ENCODE measurements around the gene TBX10.
"Not testable (repeated sequence)": the region's sequence is repeated elsewhere in the genome, so short reads cannot be mapped to it uniquely, and the experiment has no call there.

The TBX10 gene

DNA sequence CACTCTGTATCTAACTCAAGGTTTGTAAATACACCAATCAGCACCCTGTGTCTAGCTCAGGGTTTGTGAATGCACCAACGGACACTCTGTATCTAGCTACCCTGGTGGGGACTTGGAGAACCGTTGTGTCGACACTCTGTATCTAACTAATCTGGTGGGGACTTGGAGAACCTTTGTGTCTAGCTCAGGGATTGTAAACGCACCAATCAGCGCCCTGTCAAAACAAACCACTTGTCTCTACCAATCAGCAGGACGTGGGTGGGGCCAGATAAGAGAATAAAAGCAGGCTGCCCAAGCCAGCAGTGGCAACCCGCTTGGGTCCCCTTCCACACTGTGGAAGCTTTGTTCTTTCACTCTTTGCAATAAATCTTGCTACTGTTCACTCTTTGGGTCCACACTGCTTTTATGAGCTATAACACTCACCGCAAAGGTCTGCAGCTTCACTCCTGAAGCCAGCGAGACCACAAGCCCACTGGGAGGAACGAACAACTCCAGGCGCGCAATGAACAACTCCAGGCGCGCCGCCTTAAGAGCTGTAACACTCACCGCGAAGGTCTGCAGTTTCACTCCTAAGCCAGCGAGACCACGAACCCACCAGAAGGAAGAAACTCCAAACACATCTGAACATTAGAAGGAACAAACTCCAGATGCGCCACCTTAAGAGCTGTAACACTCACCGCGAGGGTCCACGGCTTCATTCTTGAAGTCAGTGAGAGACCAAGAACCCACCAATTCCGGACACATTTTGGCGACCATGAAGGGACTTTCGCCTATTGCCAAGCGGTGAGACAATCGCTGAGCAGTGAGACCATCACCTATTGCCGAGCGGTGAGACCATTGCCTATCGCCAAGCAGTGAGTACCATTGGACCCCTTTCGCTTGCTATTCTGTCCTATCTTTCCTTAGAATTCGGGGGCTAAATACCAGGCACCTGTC, 19.6 kb downstream of the TBX10 start:
- H3K27me3 Mint-ChIP-seq, H3K4me3 Mint-ChIP-seq, H3K36me3 Mint-ChIP-seq, H3K9me3 Mint-ChIP-seq, ATAC-seq, H3K27ac Mint-ChIP-seq: not testable (repeated sequence)
- H3K4me1 Mint-ChIP-seq: peaks cover 13% of the 10 kb centered on the region

GRCh38 chr11:67618901-67619659, 20.5 kb downstream of the TBX10 start:
- not testable (repeated sequence) for H3K27me3 Mint-ChIP-seq, H3K36me3 Mint-ChIP-seq, H3K4me3 Mint-ChIP-seq, H3K9me3 Mint-ChIP-seq, H3K27ac Mint-ChIP-seq, ATAC-seq
- peaks cover 21% of the 10 kb centered on the region for H3K4me1 Mint-ChIP-seq

DNA sequence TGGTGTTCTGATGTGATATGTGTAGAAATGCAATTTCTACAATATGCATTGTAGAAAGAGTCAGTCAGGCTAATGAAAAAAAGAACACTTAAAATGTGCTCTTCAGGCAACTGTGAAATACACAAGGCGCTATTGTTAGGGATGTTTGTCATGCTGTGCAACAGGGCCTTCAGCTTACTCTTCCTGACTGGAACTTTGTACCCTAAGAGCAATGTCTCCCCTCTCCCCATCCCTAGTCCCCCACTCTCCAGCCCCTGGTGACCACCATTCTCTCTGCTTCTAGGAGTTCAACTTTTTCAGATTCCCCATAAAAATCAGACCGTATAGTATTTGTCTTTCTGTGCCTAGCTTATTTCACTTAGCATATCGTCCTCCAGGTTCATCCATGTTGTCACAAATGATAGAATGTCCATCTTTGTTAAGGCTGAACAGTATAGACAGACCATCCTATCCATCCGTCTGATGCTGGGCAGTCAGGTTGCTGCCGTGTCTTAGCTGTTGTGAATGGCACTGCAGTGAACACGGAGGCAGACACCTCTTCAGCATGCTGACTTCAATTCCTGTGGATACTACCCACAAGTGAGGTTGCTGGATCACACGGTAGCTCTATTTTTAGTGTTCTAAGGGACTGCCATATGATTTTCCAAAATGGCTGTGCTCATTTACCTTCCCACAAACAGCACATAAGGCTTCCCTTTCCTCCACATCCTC, 22.2 kb downstream of the TBX10 start:
- Mint-ChIP-seq H3K4me1 (peaks cover 34% of the 10 kb centered on the region), H3K27ac (peak overlapping the region; percentile 54), H3K36me3 (peaks cover 14% of the 10 kb centered on the region), H3K9me3 (no peaks in the 10 kb centered on the region), H3K4me3 (no peak overlapping the region), H3K27me3 (no peaks in the 10 kb centered on the region)
- no peak for ATAC-seq

- Mint-ChIP-seq H3K36me3 (peaks cover 21% of the 10 kb centered on the region), H3K4me3 (no peak overlapping the region), H3K27ac (peak overlapping the region; percentile 54), H3K4me1 (peaks cover 34% of the 10 kb centered on the region), H3K27me3 (no peaks in the 10 kb centered on the region), H3K9me3 (no peaks in the 10 kb centered on the region)
- no peak for ATAC-seq
Measured at GRCh38 chr11:67616431-67617242, 22.9 kb downstream of the TBX10 start.

GRCh38 chr11:67615728-67616430, 23.7 kb downstream of the TBX10 start:
- Mint-ChIP-seq H3K4me3 (peak overlapping the region; percentile 30), H3K27me3 (no peaks in the 10 kb centered on the region), H3K9me3 (no peaks in the 10 kb centered on the region), H3K4me1 (peaks cover 34% of the 10 kb centered on the region), H3K36me3 (peaks cover 29% of the 10 kb centered on the region), H3K27ac (no peak overlapping the region)
- ATAC-seq: no peak

DNA sequence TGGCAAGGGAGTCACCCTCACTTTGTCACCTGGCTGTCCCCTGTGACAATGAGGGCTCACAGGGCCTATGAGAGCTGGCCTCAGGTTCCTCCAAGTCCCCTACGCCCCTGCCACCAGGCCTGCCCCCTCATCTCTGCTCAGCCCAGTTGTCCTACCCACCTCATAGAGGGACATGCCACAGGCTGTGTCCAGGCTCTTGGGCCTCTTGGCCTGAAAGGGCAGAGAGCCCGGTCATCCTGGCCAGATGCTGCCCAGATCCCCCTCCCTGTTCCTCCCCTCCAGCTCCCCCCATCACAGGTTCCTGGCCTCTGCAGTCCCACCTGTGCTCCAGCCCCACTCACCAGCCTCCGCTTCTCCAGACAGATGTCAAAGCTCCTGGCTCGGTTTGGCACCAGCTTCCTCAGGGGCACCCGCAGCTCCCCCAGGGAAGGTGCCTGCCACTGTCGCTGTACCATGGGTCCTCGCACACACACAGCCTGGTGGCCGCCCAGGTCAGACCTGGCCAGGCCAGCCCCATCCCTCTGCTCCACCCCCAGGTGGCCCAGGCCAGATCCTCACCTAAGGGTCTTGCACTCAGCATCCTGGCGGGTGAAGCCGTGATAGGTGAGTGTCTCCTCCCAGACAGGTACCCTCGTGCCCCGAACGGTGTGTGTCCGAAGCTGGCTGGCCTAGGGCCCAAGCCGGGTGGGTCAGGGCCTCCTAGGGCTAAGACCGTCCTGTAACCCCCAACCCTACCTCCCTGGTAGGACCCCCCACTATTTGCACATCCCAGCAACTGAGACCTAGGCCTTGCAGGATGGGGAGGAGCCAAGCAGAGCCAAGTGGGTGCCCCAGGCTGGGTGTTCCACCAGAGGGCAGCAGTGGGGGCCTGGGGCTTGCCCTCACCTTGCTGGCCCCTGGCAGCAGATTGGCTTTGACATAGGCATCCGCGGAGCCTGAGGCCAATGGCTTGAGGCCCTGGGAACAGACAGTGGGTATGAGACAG, 24.5 kb downstream of the TBX10 start:
- peaks cover 37% of the 10 kb centered on the region for H3K36me3 Mint-ChIP-seq
- peak overlapping the region; percentile 76 for H3K4me3 Mint-ChIP-seq
- peak overlapping the region; percentile 100 for H3K27ac Mint-ChIP-seq
- no peaks in the 10 kb centered on the region for H3K9me3 Mint-ChIP-seq
- H3K27me3 Mint-ChIP-seq: no peaks in the 10 kb centered on the region
- no peak for ATAC-seq
- H3K4me1 Mint-ChIP-seq: peaks cover 34% of the 10 kb centered on the region

DNA sequence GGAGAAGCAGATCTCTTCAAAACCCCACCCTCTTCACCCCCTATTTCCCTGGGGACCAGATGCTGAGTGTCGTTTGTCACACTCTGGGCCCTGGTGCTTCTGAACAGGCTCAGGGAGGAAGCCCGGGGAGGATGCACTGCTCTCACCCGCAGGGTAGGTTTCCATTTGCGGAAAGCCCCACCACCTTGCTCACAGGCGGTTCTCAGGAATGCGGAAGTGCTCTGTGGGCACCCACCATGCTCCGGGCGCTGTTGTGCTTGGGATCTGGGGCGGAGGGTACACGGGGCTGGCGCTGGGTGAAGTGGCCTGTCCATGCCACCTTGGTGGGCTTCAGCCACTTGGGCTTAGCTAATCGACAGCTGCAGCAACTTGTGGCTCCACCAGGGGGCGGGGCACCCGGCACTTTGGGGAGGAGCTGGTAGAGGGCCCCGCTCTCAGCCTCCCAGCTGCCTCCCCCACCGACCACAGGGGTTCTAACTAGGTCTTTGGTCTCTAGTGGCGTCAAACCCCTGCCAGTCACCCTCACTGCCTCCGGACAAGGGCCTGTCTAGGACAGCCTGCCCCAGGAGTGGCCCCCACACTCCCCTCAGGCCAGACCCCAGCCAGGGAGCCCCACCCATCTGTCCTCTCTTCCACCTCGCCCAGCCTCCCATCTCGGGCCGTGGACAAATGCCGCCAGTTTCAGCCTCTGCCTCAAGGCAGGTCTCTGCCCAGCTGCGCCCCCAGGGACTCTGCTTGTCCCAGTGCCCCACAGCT, 25.4 kb downstream of the TBX10 start:
- Mint-ChIP-seq H3K4me1 (peaks cover 37% of the 10 kb centered on the region), H3K9me3 (no peaks in the 10 kb centered on the region), H3K27me3 (no peaks in the 10 kb centered on the region), H3K36me3 (peaks cover 41% of the 10 kb centered on the region), H3K27ac (peak overlapping the region; percentile 100), H3K4me3 (peak overlapping the region; percentile 76)
- ATAC-seq: peak; percentile 98

DNA sequence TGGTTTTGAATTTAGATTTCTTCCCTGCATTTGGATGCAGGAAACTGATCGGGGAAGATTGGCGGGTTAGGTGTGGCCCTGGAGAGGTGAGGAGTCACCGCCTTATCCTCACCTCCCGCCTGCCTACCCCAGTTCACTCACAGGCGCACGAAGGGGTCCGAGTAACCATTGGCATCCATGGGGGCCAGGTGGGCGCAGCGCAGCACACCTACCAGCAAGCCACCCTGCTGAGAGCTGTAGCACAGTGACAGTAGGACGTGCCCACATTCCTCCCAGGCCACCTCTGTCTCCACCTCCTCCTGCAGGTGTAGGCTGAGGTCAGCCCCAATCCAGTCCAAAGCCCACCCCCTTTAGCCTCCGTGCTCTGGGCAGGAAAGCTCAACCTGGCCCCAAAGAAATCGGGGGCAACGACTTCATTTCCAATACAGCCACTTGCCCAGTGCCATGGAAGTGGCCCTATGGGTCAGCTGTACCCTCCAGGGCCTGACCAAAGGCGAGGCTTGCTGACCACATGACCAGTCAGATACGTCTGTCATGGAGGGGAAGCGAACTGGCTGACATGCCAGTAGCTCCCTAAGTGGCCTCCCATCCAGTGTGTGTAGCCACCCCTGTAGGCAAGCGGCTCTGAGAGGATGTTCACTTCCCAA, 26.1 kb downstream of the TBX10 start:
- ATAC-seq: no peak
- Mint-ChIP-seq H3K27me3 (no peaks in the 10 kb centered on the region), H3K4me3 (peak overlapping the region; percentile 76), H3K36me3 (peaks cover 48% of the 10 kb centered on the region), H3K27ac (peak overlapping the region; percentile 100), H3K9me3 (no peaks in the 10 kb centered on the region), H3K4me1 (peaks cover 44% of the 10 kb centered on the region)

DNA sequence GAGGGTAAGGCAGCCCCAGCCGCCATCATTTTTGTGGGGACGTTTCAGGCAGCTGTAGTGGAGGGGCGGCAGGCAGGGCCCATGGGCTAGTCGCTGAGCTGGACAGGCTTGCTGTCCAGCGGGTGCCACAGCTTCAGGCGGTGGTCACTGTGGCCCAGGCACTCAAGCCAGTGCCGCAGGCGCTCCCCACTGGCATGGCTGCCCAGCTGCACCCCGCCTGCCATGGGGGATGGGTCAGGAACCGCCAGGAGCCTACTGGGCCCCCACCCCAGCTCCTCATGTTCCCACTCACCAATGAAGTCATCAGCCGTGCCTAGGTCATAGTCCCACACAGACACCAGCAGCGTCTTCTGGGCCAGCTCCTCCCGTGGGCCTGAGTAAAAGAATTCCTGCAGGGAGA, 26.8 kb downstream of the TBX10 start:
- no peak overlapping the region for H3K4me3 Mint-ChIP-seq
- no peaks in the 10 kb centered on the region for H3K9me3 Mint-ChIP-seq
- H3K4me1 Mint-ChIP-seq: peaks cover 47% of the 10 kb centered on the region
- no peaks in the 10 kb centered on the region for H3K27me3 Mint-ChIP-seq
- peaks cover 51% of the 10 kb centered on the region for H3K36me3 Mint-ChIP-seq
- ATAC-seq: no peak
- H3K27ac Mint-ChIP-seq: peak overlapping the region; percentile 37

- Mint-ChIP-seq H3K9me3 (no peaks in the 10 kb centered on the region), H3K4me1 (peaks cover 53% of the 10 kb centered on the region), H3K4me3 (no peak overlapping the region), H3K36me3 (peaks cover 51% of the 10 kb centered on the region), H3K27me3 (no peaks in the 10 kb centered on the region), H3K27ac (peak overlapping the region; percentile 37)
- no peak for ATAC-seq
Measured at GRCh38 chr11:67611704-67612587, 27.6 kb downstream of the TBX10 start.

GRCh38 chr11:67611165-67611564, 28.4 kb downstream of the TBX10 start:
- Mint-ChIP-seq H3K4me3 (no peak overlapping the region), H3K9me3 (no peaks in the 10 kb centered on the region), H3K27ac (no peak overlapping the region), H3K36me3 (peaks cover 51% of the 10 kb centered on the region), H3K27me3 (no peaks in the 10 kb centered on the region), H3K4me1 (peaks cover 57% of the 10 kb centered on the region)
- no peak for ATAC-seq

Measured in stimulated activated memory B cell treated with anti-CD40 and anti-IgM and Interleukin-4, amounts not matched to agents 10 μg/mL and 1 μg/mL and 100 μg/mL, for 72 hours (primary cell).